ENCODE results near the gene ARHGAP6.

- TF ChIP-seq CTCF (IDR thresholded peaks at IDR 0.05 in 2 of 3, conservative IDR thresholded peaks at IDR 0.05 in 1 of 3; ENCODE audit: borderline replicate concordance in 1 of 3, insufficient read depth in 1 of 3, low read depth in 2 of 3, low read length in 2 of 3) (no peak), YY1 (IDR thresholded peaks at IDR 0.05; ENCODE audit: extremely low read depth, insufficient replicate concordance, low read depth, low read length) (no peak), ZNF274 (IDR thresholded peaks at IDR 0.05; ENCODE audit: low read depth, low read length) (no peak), POLR2A (IDR thresholded peaks at IDR 0.05; ENCODE audit: borderline replicate concordance, extremely low read depth, insufficient read depth, insufficient read length) (no peak), CEBPB (IDR thresholded peaks at IDR 0.05; ENCODE audit: low read depth) (no peak), FOSL1 (IDR thresholded peaks at IDR 0.05; ENCODE audit: low read depth) (no peak), REST (IDR thresholded peaks at IDR 0.05; ENCODE audit: low read depth) (no peak), EZH2 (IDR thresholded peaks at IDR 0.05) (no peak)
Measured at GRCh38 chrX:11419102-11419501, 246.6 kb downstream of the ARHGAP6 start.

All from HCT116 (cell line).